MCF 10A (cell line): Measurements from ENCODE around the gene NFRKB. TPM values are rescaled to one million over a fixed set of nuclear protein-coding genes. Genes with fewer than 3 reads are reported as not detected.

Experiments used
- BruUV-seq: library from RNA; stranded (reverse); fragments of 400-500 nt; replicated peaks from 2 replicates; lab custom pipeline; 2021; lab: Mats Ljungman, UMichigan
- CTCF ChIA-PET: fragments of 300-600 bp; sonication (Branson Sonifier 250); formaldehyde crosslinking; extraction: SDS; loops from one replicate; lab custom pipeline; 2021; ENCODE audit warnings: antibody characterized with exemption, inconsistent platforms; lab: Yijun Ruan, JAX
- POLR2A ChIA-PET: fragments of 300-600, 350-650 bp; sonication (Branson Sonifier 250); formaldehyde crosslinking; extraction: SDS; loops from one replicate; lab custom pipeline; 2020; ENCODE audit warnings: antibody characterized with exemption, inconsistent platforms; lab: Yijun Ruan, JAX
- DNase-seq: peaks from one replicate; pipeline ENCODE4 v3.0.0-alpha.2; 2018; ENCODE audit not compliant: unreplicated experiment
- H3K27ac Mint-ChIP-seq: one replicate; pipeline ENCODE4 v1.8.0; 2022; ENCODE audit warnings: mild to moderate bottlenecking, low read depth, mixed read lengths; ENCODE audit not compliant: unreplicated experiment
- H3K27me3 Mint-ChIP-seq: one replicate; pipeline ENCODE4 v1.8.0; 2022; ENCODE audit warnings: mixed read lengths; ENCODE audit not compliant: insufficient read depth, unreplicated experiment
- H3K36me3 Mint-ChIP-seq: one replicate; pipeline ENCODE4 v1.8.0; 2022; ENCODE audit warnings: mild to moderate bottlenecking, moderate library complexity, mixed read lengths; ENCODE audit not compliant: insufficient read depth, unreplicated experiment
- H3K4me1 Mint-ChIP-seq: one replicate; pipeline ENCODE4 v1.8.0; 2022; ENCODE audit warnings: mixed read lengths; ENCODE audit not compliant: insufficient read depth, unreplicated experiment
- H3K4me3 Mint-ChIP-seq: one replicate; pipeline ENCODE4 v1.8.0; 2022; ENCODE audit warnings: mild to moderate bottlenecking, moderate library complexity, mixed read lengths; ENCODE audit not compliant: unreplicated experiment
- H3K9me3 Mint-ChIP-seq: one replicate; pipeline ENCODE4 v1.8.0; 2022; ENCODE audit warnings: mixed read lengths; ENCODE audit not compliant: unreplicated experiment
- intact Hi-C: fragments of 100-400 bp; cut with micrococcal nuclease; formaldehyde crosslinking; loops from 2 replicates; pipeline ENCODE4 v1.14.1; 2022
- total RNA-seq: library from RNA; stranded (reverse); gene quantifications from 2 replicates; pipeline ENCODE4 v1.2.3, GENCODE V29; 2022
- TF ChIP-seq, protein P1 (sequence below): fragments of 200-600 bp; IDR thresholded peaks from one replicate; pipeline ENCODE4 v1.8.0; 2022; ENCODE audit warnings: antibody characterized with exemption, mild to moderate bottlenecking; ENCODE audit not compliant: unreplicated experiment

NFRKB gene
- total RNA-seq, 1 experiment from 2014 or later = 34.0 TPM

DNA sequence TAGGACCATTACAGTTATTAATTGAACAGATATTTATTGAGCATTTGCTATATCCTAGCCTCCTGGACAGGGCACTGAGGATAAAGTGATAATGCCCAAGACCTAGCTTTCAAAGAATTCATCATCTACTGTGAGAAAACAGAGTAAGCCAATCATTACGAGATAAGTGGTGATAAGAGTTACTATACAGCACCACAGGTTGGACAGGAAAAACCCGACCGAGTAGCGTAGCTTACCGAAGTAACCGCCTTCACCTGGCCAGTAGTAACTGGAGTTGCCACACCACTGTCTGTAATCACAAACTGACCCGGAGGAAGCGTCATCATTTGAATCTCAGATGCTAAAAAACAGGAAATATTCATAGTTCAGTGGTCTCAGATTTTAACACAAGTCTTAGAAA lies 10.0 kb upstream of the NFRKB start:
- Mint-ChIP-seq H3K27me3 (no peaks in the 10 kb centered on the region), H3K9me3 (no peaks in the 10 kb centered on the region), H3K4me3 (no peak overlapping the region), H3K4me1 (no peaks in the 10 kb centered on the region), H3K27ac (no peak overlapping the region), H3K36me3 (peaks cover 51% of the 10 kb centered on the region)
- DNase-seq = no peak
- TF ChIP-seq, protein P1, sequence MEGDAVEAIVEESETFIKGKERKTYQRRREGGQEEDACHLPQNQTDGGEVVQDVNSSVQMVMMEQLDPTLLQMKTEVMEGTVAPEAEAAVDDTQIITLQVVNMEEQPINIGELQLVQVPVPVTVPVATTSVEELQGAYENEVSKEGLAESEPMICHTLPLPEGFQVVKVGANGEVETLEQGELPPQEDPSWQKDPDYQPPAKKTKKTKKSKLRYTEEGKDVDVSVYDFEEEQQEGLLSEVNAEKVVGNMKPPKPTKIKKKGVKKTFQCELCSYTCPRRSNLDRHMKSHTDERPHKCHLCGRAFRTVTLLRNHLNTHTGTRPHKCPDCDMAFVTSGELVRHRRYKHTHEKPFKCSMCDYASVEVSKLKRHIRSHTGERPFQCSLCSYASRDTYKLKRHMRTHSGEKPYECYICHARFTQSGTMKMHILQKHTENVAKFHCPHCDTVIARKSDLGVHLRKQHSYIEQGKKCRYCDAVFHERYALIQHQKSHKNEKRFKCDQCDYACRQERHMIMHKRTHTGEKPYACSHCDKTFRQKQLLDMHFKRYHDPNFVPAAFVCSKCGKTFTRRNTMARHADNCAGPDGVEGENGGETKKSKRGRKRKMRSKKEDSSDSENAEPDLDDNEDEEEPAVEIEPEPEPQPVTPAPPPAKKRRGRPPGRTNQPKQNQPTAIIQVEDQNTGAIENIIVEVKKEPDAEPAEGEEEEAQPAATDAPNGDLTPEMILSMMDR = no peak
- intact Hi-C loops = no loop called here
- BruUV-seq = no TSS peak
- ChIA-PET CTCF (interaction anchor here (1.0 to 1.5 kb wide), 2 partner anchors 87 to 120 kb away, joined by 4 to 5 read pairs; no protein-coding TSS in a partner anchor), POLR2A (no interaction called here)

DNA sequence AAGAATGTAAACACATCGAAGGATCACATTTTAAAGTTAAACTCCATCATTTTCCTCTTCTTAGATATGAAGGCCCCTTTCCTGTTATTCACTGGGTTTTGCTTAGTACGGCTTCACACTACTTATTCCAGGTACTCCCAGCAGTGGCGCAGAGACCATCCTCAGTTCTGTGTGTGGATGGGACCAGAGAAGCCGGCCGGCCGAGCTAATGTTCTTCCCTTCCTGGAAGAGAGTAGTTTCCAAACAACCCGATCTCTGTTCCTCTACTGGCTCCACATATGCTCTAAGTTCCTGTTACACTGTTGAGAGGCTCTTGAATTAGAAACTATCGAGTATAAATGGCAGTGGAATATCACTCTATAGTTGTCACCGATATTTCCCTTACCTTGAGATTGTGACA lies 684 bp upstream of the NFRKB start:
- peak overlapping the region; percentile 70 for H3K27ac Mint-ChIP-seq
- peak overlapping the region; percentile 81 for H3K4me3 Mint-ChIP-seq
- intact Hi-C loops = no loop called here
- TF ChIP-seq, protein P1 = no peak
- no peaks in the 10 kb centered on the region for H3K9me3 Mint-ChIP-seq
- no peaks in the 10 kb centered on the region for H3K27me3 Mint-ChIP-seq
- ChIA-PET CTCF (interaction anchor here (0.6 to 2.3 kb wide), 7 partner anchors 8 to 807 kb away, joined by 3 to 18 read pairs (median 3); no protein-coding TSS in a partner anchor), POLR2A (interaction anchor here (0.7 to 2.7 kb wide), 12 partner anchors 9 to 264 kb away, joined by 3 to 32 read pairs (median 12); partner anchors contain the start of genes PRDM10 and ST14)
- H3K36me3 Mint-ChIP-seq = peaks cover 40% of the 10 kb centered on the region
- BruUV-seq = no TSS peak
- no peak for DNase-seq
- peaks cover 10% of the 10 kb centered on the region for H3K4me1 Mint-ChIP-seq

DNA sequence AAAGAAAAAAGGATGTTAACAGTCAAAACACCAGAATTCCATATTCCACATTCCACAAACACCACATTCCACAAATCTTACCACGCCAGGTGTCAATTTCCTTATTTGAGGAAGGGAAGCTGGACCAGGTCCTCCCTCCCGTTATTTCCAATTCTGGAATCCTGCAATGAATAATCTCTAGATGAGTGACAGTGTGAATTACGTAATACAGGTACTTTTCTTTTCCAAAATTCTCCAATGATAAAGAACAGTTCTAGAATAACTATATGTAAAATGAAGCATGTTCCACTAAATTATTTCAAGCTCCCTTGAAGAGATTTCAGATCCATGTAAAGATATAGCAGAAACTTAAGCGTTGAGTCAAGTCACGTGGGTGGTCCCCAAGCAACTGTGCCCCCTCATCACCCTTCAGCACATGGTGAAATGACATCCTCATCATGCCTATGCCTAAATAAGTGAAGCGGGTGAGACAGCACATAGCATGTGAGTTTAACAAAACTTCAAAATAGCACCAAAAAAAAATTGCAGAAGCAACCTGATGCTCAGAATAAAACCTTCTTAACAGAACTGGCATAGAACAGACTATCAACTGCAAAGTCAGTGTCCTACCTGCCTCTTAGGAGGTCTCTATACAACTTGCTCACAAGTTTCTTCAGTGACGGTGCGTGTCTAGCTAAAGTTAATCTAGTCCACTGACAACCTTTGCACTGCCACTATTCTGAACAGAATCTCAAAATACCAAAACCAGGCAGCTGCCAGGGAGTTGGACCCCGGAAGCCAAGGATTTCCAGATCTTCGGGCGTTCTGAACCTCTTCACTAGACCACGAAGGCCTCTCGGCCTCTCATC lies 876 bp downstream of the NFRKB start:
- peak overlapping the region; percentile 81 for H3K4me3 Mint-ChIP-seq
- no TSS peak for BruUV-seq
- H3K27ac Mint-ChIP-seq = peak overlapping the region; percentile 70
- peaks cover 39% of the 10 kb centered on the region for H3K36me3 Mint-ChIP-seq
- CTCF ChIA-PET = interaction anchor here (0.6 to 2.3 kb wide), 6 partner anchors 13 to 237 kb away, joined by 3 to 18 read pairs (median 4); no protein-coding TSS in a partner anchor
- DNase-seq = peak; percentile 23
- no peaks in the 10 kb centered on the region for H3K9me3 Mint-ChIP-seq
- TF ChIP-seq, protein P1 = no peak
- intact Hi-C loops = loop anchor here (1.0 kb wide), 1 partner anchor 109 kb away; no protein-coding TSS in a partner anchor
- no peaks in the 10 kb centered on the region for H3K27me3 Mint-ChIP-seq
- H3K4me1 Mint-ChIP-seq = peaks cover 10% of the 10 kb centered on the region
- POLR2A ChIA-PET = interaction anchor here (0.6 to 2.7 kb wide), 25 partner anchors 10 to 841 kb away, joined by 3 to 32 read pairs (median 5); partner anchors contain the start of genes PRDM10 and ST14

DNA sequence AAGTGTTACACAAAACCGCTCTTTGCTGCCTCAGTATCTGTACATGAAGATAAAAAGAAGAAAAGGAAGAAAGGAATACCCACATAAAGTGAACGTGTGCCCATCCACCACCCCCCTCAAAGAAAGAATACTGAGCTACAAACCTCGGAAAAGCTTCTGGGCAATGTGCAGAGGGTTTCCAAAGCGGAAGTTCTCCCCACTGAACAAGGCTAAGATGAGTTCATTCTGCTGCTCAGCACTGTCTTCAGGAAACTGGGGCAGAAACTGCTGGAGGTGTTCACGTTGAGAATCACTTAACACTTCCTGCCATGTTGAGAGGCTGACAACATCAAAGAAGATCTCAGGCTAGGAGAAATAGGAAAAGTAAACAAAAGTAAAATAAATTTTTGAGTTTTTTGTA lies 6.9 kb downstream of the NFRKB start:
- Mint-ChIP-seq H3K27me3 (no peaks in the 10 kb centered on the region), H3K36me3 (peaks cover 81% of the 10 kb centered on the region), H3K27ac (no peak overlapping the region), H3K4me1 (no peaks in the 10 kb centered on the region), H3K4me3 (no peak overlapping the region), H3K9me3 (no peaks in the 10 kb centered on the region)
- ChIA-PET CTCF (interaction anchor here (0.6 to 2.3 kb wide), 3 partner anchors 10 to 103 kb away, joined by 3 to 17 read pairs (median 5); no protein-coding TSS in a partner anchor), POLR2A (no interaction called here)
- BruUV-seq = no TSS peak
- no peak for DNase-seq
- TF ChIP-seq, protein P1 = no peak
- intact Hi-C loops = no loop called here
